GDM1 (cell line): ENCODE results near the gene AUTS2.

Source experiments
- DNase-seq: peaks from one replicate; lab custom pipeline; 2025; lab: John Stamatoyannopoulos, UW

AUTS2 gene

DNA sequence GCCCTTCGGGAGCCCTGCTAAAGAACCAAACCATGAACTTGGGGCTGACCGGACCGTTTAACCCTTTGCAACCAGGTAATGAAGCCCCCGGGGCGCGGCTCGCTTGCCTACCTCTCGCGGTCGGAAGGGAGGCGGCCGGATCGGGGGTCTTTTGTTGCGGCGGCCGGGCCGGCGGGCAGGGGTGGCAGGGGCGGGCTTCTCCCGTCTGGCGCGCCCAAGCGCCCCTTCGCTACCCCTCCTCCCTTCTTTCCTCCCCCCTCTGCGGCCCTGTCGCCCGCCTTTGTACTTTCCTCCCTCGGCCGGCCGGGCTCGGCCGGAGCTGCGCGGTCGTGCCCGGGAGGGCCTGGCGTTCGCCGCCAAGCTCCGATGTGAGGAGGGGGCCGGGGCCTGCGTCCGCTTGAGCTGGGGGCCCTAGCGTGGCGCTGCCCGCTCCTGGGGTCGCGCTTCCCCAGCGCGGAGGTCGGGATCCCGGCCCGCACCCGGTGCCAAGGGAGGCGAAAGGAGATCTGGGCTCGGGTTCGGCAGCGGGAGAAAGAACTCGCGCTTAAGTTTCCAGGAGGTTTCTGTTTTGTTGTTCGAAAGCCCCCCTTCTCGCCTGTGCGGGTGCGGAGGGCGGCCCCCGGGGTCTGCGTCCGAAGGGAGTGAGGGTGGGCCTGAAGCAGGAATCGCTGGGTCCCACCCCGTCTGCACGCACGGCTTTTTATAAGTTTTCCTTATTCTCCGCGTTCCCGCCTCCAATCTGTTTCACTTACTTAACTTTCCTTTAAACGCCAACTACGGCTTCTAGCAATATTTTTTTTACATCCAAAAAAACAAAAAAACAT is 1096.9 kb downstream of the AUTS2 start:
- DNase-seq = no peak

DNA sequence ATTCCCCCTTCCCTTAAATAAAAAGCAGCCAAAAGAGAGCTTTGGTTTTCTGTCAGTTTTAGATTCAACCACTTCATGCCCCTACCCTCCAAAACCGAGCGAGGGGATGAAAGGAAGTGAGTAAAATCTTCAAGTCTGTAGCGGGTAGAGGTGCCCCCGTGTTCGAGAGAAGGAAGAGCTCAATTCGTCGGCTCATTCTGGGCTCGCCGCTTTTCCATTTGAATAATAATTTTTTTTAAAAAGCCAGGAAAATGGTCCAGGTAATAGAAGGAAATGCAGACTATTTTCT is 1097.5 kb downstream of the AUTS2 start:
- DNase-seq = no peak

DNA sequence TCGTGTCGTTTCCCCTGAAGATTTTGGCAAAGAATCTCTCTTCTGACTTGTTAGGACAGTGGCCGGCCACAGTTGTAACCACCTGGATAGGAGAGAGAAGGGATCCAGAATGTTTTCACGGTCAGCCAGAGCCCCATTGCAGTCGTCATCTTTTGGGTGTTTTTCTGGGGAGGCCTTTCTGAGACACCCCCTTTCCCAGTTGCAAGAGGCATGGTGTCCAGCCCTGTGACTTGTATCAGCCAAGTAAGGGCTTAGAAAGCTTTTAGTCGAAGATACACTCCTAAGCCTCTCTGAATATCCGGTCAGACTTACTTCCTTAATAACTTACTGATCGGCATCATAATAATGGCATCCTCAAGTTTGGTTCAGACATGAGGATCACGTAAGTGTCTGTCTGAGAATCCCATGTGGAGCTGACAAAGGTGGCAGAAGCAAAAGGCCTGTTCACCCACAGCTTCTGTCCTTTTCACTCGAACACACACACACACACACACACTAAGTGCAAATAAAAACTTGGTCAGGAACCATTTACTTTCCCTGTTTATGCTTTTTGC is 1098.0 kb downstream of the AUTS2 start:
- DNase-seq = no peak

DNA sequence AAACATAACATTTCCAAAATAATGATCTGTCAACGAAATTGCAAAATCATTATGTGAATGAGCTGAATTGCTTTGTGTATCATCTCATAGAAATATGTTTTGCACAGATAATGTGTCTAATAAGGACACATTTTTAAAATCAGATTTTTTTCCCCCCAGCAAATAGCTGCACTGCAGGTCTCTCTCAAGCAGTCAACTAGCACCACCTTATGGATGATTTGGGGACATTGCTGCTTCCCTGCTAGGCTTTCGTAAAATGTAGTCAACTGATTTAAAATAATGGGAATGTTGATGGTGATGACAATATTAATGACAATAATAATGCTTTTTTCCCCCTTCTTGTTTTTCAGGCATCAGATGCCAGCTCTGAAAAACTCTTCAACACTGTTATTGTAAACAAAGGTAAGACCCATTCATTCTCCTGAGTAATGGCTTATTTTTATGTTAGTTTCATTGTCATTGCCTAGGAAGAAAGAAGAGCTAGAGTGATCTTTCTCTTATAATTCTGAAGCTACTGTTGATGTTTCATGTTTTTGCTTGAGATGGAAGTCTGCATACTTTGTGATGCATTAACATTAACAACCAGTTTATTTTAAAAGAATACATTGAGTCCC is 1100.1 kb downstream of the AUTS2 start:
- no peak for DNase-seq

DNA sequence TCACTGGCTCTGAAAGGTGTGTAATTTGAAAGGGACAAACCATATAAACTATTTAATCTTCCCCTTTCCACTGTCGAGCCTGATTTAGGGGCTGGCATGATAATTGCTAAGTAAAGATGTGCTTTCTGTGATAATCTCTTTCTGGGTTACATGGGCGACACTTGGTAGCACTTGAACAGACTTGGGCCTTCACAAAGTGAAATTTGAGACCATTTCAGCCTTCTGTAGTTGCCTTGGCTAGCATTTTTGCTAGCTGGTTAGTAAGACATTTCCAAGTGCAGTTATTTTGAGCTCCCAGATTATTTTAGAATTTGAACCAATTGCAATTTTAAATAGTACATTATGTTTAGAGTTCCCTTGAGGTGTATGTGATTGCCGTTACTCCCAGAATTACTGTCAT is 1101.0 kb downstream of the AUTS2 start:
- DNase-seq = no peak

DNA sequence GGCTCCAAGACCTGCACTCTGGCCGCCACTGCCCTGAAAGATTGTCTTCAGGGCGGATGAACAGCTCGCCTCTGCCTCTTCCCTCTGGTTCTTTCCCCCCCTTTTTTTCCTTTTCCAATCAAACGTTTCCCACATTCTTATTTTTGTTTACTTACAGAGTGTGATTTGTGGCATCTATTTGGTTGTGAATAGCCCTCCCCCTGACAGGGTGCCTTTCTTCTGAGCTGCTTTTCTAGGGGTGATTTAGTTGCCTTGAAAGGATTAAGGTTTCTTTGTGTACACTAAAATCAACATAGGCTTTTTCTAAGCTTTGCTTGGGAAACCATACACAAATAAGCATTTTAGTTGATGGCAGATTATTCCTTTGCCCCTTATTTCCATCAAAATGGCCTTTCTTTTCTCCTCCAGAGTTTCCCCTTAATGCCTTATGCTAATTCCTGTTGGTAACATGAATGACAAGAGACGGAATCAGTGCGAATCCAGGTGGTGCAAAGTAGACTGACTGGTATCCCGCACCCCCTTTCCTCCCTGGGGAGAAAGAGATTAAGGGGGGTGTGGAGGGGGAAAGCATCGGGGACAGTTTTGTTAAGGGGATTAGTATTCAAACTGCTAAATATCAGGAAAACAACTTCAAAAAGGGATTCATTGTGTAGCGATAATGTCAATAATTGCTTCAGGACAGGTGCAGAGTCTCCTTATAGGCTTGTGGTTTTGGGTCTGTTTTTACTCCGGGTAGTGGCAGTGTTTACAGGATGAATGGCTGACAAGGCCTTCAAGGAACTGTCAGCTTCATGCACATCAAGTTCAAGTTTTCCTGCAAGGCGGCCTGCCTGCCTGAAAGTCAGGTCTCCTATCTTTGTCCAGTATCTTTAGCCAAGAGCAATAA is 1102.0 kb downstream of the AUTS2 start:
- DNase-seq = no peak

DNA sequence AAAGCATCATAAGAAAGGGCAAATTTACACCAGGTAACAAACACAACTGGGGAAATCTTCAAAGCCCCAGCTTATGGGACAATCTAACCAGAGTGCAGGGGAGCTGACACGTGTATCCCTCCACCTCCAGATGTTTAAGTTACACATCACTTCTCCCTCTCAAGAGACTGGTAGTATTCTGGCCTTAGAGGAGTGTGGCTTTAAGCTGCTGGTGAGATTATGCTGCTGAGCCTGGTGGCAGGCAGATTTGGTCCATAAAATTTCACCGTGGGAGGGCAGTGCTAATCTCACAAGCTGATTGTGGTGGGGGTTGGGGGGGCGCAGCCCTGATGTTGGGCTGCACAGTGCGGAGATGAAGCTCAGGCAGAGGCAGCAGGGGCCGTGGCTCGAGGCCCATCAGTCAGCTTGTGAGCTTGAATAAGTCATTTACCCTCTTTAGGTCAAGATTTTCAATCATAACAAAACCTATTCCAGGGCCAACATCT is 1102.7 kb downstream of the AUTS2 start:
- DNase-seq = no peak

DNA sequence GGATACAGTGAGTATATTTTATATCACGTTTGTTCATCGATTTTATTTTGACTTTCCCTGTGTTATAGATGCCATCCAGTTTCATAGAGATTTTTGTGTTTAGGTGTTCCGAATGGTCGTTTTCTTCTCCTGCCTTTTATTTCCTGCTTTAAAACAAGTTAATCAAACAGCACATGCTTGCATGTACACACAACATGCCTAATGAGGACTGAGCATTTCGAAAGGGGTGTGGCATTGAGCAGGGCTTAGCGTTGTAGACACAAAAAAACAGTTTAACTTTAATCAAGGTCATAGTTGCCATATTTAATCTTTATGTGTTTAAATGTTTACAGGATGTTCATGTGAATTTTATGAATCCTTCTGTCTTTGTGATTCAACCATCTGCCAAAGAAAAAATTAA is 1103.2 kb downstream of the AUTS2 start:
- DNase-seq = no peak

DNA sequence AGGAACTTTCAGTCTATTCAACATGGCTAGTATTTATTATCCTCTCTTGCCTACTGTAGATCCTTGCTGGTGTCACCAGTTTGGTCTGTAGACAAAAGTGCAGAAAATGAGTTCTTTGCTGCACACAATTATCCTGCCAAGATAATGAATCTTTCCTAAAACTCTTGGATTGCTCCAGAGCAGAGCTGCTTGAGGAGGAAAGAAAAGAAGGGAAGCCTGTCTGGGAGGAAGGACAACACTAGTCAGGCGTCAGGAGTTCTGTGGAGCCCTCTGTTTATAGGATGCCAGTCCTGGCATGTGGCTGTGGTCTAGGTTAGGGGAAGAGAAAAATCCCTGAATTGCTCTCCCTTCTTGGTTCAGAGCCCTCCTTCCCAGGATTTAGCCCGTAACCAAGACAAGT is 1103.7 kb downstream of the AUTS2 start:
- no peak for DNase-seq

DNA sequence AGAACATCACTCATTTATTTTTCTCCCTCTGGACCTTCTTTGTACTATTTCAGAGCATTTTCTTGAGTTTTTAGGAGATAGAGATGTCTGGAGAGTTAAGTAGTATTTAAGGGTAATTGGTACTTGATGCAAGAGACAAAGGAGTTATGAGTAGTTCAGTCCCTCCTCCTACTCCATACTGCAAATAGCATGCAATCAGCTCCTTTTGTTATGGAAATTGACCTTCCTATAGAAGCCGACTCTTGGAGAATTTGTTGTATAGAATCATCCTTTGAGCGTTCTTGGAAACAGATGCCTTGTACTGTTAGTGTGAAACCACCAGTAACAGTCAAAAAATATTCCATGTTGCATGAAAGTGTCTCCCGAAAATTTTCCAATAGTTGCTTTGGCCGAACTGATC is 1105.5 kb downstream of the AUTS2 start:
- no peak for DNase-seq

DNA sequence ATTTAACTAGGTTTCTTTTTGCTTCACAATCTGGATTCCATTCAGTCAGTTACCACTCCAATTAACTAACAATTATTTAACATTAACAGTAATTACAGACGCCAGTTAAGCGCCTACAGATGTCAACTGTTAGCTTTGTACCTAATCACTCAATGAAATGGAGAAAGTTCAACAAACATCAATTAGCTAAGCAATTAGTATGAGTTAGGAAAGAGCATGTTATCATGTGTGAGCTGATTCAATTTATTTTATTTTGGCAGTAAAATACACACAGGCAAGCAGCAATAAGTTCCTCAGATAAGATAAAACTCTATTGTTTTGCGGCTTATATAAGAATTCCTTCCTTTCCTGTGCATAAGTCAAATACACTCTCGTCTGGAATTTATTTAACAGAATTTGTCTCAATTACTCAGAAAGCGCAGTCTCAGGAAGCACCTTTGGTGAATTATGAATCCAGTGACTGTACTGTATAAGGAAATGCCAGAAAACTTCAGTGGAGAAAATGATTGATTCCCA is 1106.6 kb downstream of the AUTS2 start:
- no peak for DNase-seq

DNA sequence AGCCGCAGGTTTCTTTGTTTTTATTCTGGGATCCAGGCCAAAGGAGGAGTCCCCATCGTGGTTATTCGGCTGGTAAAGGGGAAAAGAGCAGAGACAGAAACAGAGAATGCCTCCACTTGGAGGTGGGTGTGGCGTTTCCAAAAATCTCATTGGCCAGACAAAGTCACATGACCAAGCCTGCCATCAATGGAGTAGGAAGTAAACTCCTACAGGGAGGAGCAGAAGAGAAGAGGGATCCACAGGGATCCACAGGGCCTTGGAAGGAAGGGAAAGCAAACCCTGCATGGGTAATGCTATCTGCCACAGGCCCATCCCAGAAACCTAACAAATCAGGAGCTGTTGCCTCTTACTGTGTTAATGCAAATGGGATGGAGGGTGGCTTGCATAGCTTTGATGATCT is 1107.9 kb downstream of the AUTS2 start:
- no peak for DNase-seq

DNA sequence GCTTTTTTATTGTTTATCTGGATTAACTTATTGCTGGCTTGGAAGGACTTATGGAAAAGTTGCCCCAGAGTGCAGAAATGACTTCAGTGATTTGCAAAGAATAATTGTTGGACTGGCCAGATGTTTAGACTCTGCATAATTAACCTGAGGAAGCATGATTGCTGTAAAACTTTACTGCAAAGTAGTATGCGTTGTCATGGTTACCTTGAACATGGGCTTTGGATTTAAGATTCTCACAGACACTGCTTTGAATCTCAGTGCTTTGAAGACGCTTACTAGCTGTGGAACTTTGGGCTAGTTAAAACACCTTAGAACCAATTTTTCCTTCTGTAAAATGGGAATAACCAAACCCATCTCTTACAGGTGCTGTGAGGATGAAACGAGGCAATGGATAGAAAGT is 1108.4 kb downstream of the AUTS2 start:
- DNase-seq = no peak

DNA sequence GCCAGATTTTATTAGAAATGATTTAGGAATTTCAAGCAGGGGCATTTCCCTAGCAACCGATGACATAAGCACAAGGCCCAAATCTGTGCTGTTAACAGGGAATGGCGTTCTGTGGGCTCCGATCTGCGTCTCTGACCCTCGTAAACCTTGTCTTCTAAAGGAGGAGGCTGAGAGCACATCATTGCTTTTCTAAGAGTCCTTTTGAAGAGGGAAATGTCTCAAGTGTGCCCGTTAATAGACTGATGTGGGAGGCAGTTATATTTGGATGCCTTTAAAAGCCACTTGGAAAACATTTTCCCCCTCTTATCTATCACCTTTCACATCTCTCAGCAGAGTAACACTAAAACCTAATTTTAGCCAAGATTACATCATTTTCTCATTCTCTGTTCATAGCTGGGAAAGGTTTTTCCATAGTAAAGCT is 1109.6 kb downstream of the AUTS2 start:
- DNase-seq = no peak

DNA sequence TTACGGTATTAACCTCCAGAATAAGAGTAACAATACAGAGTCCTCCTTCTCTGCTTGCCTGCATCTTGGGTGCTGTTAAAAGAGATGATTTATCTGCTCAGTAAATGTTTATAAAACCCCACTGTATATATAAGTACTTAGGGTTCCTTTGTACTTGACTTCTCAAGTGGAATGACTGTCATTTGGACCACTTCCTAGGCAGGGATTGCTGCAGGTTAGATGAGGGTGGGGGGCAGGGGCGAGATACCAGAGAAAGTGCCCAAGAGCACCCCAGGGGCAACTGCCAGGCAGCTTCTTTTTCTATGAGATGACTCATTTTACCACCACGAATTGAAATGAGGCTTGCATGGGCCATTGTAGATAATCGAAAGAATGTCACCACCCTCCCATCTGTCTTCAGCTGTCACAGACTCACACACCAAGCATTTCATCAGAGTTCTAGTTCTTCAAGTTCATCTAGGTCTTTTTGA is 1111.8 kb downstream of the AUTS2 start:
- no peak for DNase-seq

DNA sequence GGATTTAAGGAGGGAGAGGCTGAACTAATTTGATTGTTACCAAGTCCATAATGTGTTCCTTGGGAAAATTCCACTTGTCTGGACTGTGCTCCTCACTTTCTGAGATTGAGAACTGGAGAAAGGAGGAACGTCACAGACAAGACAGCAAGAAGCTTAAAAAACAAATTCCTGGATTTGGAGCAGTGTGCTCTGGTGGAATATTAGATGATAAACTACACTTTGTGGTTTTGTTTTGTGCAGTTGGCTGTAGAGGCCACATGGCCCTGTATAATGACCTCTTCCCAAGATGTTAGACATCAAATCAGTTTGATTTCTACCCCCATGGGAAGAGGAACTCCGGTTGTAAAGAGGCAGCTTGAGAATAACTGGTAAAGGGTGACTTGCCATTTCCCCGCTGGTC is 1112.4 kb downstream of the AUTS2 start:
- DNase-seq = no peak

DNA sequence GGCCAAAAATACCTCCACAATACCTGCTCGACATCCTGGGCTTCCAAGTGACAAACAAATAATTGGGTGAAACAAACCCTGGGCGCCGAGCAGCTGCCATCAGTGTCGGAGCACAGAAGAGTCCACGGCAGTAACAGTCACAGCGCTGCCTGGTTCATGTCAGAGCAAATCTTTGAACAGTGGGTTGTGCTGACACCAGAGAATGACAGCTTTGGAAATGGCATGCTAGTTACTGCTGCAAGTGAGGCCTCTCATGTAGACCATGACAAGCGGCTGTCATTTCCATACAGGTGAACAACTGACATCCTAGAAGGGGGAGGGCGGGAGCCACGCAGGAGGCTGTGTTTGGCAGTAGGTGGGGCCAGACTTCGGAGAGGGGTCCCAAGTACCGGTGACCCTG is 1113.2 kb downstream of the AUTS2 start:
- DNase-seq = no peak

DNA sequence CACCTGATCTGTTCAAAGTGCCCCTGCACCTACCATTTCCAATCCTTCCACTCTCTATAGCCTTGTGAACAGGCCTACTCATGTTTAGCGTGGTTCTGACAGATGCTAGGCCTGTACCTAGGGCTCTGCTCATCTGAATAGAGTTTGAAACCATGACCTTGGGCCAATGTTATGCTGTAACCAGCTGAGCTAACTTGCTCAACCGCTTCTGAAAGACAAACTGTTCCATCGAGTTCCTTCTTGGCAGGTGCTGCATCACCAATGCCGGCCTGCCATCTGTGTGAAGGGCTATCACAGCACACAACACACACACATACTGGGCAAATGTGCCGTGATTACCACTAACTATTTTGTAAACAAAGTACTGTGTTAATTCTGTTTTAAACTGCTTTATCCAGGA is 1114.7 kb downstream of the AUTS2 start:
- no peak for DNase-seq

DNA sequence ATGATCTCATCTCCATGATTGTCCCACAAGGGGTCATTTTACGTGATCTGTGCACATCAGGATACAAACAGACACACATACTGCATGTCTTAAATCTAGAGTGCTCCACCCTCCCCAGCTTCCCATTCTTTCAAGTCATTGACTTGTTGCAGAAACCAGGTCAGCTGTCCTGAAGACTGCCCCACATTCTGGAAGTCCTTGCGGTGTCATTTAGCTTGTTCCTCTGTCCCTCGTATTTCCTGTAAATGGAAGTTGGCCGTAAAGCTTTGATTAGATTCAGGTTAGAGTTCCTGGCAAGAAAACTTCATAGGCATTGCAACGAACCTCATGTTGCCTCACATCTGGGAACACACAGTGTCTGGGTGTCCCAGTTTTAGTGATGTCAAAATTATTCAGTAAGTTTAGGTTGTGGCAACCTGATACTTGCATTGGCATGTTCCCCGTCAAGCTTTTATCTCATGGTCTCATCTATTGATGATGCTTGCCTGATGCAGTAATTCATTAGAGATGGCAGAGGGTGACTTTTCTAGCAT is 1116.3 kb downstream of the AUTS2 start:
- no peak for DNase-seq

DNA sequence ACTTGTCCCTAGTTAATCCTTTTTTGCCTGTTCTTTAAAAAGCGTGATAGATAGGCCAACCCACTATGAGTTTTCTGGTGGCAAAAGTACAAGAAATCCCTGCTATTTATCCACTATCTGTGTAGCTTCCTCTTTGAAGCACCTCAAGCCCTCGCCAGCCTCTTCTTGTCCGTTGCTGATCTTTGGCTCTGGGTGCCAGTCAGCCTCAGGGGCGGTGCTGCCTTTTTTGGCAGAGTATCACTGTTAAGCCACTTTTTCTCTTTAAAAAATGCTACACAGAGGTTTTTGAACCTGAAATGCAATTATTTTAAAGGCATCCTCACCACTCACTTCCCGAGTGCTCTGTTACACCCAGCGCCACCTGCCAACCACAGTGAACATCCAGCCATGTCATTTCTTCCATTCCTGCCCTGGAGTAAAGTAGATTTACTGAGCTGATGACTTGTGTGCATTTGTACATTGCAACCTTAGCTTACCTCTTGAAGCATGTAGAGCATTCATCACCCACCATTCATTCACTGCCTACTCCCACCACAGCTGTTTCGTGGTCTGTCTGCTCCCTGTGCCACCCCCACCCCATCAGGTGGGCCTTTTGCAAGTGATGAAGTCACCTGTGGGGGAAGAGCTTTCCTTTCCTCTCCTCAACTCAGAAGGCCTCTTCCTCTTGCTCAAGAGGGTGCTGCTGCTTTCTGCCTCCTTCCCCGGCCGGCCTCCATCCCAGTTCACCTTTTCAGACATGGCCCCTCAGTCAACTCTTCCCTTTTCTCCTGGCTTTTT is 1119.5 kb downstream of the AUTS2 start:
- no peak for DNase-seq

DNA sequence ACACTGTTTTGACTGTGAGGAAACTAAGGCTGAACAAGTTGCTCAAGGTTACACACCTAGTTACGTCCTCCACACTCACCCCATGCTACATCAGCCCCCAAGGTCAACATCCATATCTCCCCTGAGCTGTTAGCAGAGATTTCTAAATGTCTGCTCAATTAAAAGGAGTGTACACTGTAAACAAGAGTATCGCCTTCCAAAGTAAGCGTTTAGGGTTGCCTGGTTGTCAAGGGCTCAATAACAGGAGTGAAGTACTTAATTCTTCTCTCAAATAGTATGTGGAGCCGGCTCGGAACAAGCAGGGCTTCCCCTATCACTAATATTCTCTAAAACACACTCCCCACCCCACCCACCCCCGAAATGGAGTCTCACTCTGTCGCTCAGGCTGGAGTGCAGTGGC is 1120.8 kb downstream of the AUTS2 start:
- DNase-seq = no peak
